GM18867 (cell line): ENCODE measurements around the gene CTNNA3.
A peak's percentile ranks its signal among the peaks of the same experiment; 100 is the strongest.
"Not testable (repeated sequence)": the region's sequence is repeated elsewhere in the genome, so short reads cannot be mapped to it uniquely, and the experiment has no call there.

ENCODE experiments used
- ATAC-seq: cut with Tn5 transposase; IDR thresholded peaks from one replicate; pipeline ENCODE4 v1.9.1; 2021; ENCODE audit warnings: mild to moderate bottlenecking, moderate library complexity; ENCODE audit not compliant: unreplicated experiment

Gene CTNNA3

GRCh38 chr10:67696029-67696428, at the start of gene CTNNA3:
TSS of gene CTNNA3 (minus strand) at chr10:67696195.
- peak; percentile 89 for ATAC-seq

- peak; percentile 81 for ATAC-seq
Measured at GRCh38 chr10:67735430-67735829, 39.4 kb upstream of the CTNNA3 start.

DNA sequence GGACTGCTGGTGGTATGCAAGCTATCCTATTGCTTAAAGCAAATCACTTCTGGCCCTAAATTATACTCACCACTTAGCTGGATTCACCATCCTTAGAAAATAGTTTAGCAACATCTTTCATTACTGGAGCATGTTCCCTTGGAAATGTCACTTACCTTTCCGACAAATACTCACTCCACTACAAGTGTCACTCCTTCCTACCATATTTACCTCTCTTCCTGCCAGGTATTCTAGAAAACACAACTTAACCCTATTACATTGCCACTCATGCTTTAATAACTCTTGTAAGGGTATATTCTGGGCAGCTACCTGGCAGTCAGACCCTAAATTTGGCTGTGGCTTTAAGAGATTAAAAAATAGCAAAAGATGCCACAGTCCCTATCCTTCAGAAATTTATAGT, 37.5 kb upstream of the CTNNA3 start:
- no peak for ATAC-seq

DNA sequence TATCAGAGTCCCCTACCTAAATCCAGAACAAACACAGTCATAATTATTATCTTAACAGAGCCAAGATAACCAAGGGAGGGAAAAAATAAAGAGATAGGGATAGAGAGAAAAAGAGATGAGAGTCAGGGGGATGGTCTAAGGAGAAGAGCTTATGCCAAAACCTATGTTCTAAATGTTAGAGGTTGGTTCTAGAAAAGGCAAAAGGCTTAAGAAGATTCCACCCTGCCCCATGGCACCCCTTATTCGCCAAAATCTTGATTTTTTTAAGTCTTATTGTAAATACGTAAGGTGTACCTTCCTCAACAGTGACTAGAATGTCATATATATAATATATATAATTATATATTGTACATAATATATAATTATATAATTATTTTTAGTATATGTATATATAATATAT, 29.6 kb upstream of the CTNNA3 start:
- ATAC-seq, result no peak

- peak; percentile 41 for ATAC-seq
Measured at GRCh38 chr10:67723601-67724000, 27.6 kb upstream of the CTNNA3 start.

- ATAC-seq, result peak; percentile 88
Measured at GRCh38 chr10:67722113-67722512, 26.1 kb upstream of the CTNNA3 start.

GRCh38 chr10:67716455-67716854, 20.5 kb upstream of the CTNNA3 start:
- not testable (repeated sequence) for ATAC-seq

GRCh38 chr10:67705921-67706320, 9.9 kb upstream of the CTNNA3 start:
- ATAC-seq, result no peak

DNA sequence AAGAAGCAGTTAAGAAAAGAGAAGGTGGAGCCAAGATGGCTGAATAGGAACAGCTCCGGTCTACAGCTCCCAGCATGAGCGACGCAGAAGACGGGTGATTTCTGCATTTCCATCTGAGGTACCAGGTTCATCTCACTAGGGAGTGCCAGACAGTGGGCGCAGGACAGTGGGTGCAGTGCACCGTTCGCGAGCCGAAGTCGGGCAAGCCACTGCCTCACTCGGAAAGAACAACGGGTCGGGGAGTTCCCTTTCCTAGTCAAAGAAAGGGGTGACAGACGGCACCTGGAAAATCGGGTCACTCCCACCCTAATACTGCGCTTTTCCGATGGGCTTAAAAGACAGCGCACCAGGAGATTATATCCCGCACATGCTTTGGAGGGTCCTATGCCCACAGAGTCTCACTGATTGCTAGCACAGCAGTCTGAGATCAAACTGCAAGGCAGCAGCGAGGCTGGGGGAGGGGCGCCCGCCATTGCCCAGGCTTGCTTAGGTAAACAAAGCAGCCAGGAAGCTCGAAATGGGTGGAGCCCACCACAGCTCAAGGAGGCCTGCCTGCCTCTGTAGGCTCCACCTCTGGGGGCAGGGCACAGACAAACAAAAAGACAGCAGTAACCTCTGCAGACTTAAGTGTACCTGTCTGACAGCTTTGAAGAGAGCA, 3.7 kb upstream of the CTNNA3 start:
- ATAC-seq, result not testable (repeated sequence)

DNA sequence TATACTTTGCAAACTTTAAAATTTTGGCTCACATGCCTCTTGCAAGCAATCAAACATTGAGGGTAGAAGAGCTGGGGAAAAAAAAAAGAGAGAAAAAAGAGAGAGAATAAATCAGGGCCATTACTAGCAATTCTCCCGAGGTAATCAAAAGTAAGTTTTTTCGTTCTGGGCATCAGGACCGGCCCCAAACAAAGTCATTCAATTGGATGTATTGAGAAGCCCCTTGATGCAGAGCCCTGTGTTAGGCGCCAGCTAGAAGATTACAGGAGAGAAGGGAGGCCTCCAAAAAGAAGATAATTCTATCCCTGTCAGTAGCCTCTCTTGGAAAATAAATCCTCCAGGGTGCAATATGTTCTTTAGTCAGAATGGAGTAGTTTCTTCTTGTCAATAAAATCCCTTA, 2.2 kb upstream of the CTNNA3 start:
- ATAC-seq, result no peak

- peak; percentile 87 for ATAC-seq
Measured at GRCh38 chr10:67697724-67698131, 1.7 kb upstream of the CTNNA3 start.

DNA sequence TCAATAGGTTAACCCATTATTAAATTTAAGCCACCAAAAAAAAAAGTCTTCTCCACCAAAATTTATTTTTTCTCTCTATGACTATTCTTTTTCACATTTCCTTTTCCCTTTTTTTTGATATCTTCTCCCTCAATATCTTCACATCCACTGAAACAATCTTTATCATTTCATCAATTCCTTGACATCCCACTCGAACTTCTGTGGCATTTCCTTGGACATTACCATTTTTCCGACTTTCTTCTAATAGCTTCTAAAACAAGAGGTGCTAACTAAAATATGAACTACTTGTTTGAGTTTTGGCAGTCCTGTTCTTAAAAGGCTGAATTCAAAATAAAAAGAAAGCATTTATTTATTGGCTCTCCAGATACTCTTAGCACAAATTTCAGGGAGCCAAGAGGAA, 684 bp upstream of the CTNNA3 start:
- no peak for ATAC-seq

GRCh38 chr10:67695555-67695954, 440 bp downstream of the CTNNA3 start:
- ATAC-seq, result no peak

GRCh38 chr10:67691861-67692260, 4.1 kb downstream of the CTNNA3 start:
- not testable (repeated sequence) for ATAC-seq

GRCh38 chr10:67690540-67690939, 5.5 kb downstream of the CTNNA3 start:
- ATAC-seq, result not testable (repeated sequence)

DNA sequence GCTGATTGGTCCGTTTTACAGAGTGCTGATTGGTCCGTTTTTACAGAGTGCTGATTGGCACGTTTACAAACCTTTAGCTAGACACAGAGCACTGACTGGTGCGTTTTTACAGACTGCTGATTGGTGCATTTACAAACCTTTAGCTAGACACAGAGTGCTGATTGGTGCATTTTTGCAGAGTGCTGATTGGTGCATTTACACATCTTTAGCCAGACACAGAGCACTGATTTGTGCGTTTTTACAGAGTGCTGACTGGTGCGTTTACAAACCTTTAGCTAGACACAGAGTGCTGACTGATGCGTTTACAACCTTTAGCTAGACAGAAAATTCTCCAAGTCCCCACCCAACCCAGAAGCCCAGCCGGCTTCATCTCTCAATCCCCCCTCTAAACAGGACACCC, 11.9 kb downstream of the CTNNA3 start:
- not testable (repeated sequence) for ATAC-seq

- ATAC-seq, result no peak
Measured at GRCh38 chr10:67678335-67678974, 17.5 kb downstream of the CTNNA3 start.

DNA sequence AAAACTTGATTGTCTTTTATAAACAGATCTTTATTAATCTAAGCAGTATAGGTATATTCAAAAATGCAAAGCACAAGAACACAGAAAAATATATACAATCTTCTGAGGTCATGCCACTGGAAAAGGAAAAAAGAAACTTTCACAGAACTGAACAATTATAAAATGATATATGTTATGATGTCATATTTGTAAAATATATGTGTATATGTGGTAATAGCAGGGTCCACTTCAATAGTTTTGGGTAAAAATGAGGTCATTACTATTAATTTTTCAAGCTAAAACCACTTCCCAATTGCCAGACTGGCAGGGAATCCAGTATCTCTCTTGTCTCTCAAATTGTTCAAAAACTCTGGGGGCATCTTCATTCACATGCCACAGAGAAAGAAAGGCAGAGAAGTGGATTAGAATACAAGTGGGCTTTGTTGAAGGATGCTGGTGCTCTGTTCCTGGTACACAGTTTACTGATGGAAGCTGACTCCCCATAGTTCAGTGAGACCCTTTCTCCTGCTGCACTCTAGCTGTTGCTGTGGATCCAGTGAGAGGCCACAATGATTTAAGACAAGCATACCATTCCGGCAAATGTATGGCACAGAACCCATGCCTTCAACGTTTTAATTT, 19.7 kb downstream of the CTNNA3 start:
- ATAC-seq, result no peak

DNA sequence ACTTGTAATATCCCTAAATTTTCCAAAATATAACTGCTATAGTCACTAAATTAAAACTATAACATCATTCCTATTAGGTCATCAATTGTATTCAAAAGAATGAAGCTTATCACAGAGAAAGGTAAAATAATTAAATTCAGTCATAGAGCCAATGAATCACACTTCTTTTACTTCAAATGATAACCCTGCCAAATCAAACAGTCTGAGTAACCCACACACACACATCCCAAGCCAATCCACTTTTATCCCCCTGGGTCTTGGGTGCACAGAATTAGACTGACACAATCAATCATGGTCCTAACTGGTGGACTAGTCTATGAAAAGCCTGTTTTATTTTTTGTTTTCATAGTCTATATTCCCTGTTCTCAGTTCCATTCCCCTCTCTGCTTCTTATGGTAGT, 25.6 kb downstream of the CTNNA3 start:
- ATAC-seq, result no peak

DNA sequence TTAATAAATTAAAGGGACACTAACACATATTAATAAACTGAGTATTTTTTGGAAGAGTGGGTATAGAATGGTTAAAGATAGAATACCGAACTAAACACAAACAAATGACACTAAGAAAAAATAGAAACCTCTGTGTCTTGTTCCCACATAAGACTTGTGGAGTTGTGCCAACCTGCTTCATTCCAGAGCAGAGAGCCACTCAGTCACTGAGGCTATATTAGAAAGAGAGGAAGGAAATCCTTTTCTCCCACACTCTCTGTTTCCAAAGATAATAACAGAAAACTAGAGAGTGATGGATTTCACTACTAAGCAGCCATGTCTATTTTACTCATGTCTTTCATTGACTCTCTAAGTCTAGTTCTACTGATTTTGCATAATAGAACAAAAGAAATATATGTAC, 26.0 kb downstream of the CTNNA3 start:
- no peak for ATAC-seq

DNA sequence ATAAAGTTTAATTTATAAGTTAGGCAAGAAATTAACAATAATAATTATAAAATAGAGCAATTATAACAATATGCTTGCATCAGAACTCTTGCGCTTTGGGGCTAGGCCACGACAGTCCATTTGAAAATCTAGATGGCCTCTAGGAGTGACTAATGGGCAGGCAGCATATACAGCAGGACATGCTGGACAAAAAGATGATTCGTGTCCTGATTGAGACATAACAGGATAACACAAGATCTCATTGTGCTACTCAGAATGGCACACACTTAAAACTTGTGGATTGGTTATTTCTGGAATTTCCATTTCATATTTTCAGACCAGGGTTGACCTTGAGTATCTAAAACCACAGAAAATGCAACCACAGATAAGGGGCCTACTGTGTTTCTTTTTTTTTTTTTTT, 27.5 kb downstream of the CTNNA3 start:
- ATAC-seq, result no peak

DNA sequence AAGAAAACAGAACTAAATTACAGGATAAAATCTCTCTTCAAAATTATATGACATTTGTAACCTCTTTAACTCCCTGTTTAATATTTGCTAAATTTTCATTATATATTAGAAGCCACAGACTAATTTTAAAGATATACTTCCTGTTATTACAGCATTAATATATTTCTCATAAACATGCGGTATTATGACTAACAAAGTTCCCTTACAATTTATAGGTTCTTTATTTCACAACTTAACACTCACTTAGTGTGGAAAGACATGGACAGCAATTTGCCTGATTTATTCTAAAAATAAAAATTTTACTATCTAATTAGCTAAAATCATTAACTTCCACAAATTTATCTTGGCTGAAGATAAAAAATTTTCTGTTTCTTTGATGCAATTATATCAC, 29.0 kb downstream of the CTNNA3 start:
- ATAC-seq, result no peak
